Nucleus accumbens (tissue), 56 donors: Measurements from ENCODE around the gene SERPIND1.
A peak's percentile ranks its signal among the peaks of the same experiment; 100 is the strongest.
"Not testable (repeated sequence)": the region's sequence is repeated elsewhere in the genome, so short reads cannot be mapped to it uniquely, and the experiment has no call there.

Experiments used
- DNase-seq, 56 donors: peaks; one replicate each; lab custom pipeline; 2025; lab: John Stamatoyannopoulos, UW

SERPIND1 gene

DNA sequence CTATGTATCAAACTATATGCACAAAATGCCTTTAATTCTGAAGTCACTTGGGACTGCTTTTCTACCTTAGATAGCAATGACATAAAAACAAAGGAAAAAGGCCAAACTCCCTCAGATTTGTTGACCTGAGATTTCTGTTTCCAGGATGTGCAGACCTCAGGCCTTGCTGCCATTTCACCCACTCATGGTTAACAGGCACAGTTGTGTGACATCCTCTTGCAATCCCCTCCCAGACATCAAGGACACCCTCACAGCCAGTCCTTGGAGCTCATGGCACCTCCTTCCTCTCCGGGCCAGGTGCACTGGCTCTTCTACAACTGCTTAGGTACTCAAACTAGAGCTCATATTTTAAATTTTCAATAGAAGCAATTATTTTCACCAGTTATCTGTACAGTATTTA lies 37.3 kb downstream of the SERPIND1 start:
- no peak for DNase-seq

DNA sequence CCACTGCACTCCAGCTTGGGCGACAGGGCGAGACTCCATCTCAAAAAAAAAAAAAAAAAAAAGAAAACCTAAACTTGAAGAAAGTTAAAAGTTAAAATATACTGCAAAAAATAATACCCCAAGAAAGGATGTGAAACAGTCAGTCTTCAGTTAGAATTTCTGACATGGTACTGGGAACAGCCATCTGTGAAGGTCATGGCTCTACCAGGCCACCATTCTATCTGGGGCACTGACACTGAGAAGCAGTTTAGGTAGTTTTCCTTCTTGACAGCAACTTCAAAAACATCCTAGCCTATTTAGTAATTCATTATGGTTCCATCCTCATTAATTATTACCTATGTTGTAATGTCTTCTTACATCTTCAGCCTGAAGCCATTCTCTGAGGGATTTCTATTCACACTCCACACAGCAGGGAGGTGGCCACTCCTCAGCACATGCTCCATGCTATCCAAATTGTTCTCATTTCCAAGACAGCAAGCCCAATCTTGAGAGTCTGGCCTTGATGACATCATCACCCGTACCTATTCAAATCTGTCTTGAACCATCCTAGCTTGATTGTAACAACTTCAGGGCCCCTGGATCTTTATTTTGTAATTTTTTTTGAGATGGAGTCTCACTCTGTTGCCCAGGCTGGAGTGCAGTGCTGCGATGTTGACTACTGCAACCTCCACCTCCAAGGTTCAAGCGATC lies 38.2 kb downstream of the SERPIND1 start:
- no peak for DNase-seq

DNA sequence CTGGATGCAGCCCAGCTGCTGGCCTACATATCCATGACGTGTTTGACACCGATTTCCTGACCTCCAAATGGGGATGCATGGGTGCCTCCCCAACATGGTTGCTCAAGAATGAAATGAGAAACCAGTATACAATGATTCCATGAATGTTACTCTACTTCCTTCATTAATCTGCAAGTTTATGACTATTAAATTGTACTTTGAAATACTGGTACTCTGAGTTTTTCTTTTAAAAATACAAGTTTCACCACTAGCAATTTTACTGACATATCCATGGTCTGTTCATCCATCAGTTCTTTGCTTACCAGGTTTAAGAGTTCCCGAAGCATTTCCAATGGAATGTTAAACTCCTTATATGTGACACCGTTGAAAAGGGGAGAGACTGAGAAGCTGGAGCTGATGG lies 39.1 kb downstream of the SERPIND1 start:
- DNase-seq: no peak

DNA sequence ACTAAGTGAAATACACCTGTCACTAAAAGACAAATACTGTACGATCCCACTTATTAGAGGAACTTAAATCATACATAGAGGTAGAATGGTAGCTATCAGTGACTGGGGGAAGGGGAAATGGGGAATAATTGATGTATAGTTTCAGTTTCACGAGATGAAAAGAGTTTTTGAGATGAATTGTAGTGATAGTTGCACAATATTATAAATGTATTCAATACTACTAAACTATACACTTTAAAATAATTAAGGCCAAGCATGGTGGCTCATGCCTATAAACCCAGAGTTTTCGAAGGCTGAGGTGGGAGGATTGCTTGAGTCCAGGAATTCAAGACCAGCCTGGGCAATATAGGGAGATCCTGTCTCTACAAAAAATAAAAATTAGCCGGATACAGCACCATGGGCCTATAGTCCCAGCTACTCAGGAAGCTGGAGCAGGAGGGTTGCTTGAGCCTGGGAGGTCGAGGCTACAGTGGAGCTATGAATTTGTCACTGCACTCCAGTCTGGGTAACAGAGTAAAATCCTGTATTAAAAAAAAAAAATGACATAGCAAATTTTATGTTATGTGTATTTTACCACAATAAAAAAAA lies 40.4 kb downstream of the SERPIND1 start:
- no peak for DNase-seq

DNA sequence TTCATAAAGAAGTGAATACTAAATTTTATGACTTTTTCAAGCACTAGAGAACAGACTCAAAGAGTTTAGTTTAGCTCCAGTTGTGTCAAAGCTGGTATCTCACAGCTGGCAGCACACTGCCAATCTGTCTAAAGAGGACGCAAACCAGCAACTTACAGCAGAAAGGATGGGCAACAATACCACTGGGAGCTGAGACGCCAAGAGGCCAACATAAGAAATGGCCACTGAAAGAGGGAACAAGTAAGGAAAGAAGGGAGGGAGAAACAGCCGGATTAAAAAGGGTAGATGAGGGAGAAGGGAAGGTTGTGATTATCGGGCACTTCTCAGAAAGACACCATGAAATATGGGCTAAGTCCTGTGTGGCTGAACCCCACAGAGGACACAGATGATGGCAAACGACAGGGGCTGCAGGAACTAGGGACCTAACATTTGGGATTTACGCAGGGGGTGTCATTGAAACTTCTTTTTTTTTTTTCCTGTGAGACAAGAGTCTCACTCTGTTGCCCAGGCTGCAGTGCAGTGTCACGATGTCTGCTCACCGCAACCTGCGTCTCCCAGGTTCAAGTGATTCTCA lies 41.7 kb downstream of the SERPIND1 start:
- DNase-seq: no peak

DNA sequence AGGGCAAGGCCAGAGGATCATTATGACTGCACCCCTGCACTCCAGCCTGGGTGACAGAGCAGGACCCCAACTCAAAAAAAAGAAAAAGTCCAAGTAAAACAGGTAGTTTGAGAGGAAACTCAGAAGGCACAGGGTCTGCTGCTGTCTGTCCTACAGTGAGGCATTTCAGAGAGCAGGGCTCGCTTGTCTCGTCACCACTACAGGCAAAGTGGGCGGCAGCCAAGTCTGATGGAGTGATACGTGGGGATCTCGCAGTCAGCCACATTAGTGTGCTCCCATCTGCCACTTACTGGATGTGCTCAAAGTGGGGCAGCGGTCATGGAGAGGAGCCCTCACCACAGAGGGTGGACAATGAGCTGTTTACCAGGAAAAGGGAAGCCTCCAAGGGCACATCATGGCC lies 42.6 kb downstream of the SERPIND1 start:
- DNase-seq: peak in 4 of 56 donors; percentile 5 to 30 (median 14)

DNA sequence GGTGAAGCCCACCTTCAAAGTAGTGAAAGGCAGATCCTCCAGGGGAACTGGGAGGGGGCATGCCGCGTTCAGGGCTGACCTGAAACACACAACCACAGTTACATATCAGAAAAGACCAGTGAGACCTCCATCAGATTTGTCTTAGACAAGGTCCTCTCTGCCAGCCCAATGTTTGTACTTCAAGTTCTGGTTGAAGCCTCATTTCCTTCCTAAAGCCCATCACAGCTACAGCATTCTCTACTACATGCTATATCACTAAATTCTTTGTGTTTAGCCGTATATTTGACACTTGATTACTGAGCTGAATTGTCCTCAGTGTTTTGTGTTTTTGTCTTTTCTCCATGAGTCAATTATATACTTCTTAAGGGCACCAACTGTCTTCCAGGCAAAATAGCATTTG lies 44.6 kb downstream of the SERPIND1 start:
- DNase-seq: no peak

DNA sequence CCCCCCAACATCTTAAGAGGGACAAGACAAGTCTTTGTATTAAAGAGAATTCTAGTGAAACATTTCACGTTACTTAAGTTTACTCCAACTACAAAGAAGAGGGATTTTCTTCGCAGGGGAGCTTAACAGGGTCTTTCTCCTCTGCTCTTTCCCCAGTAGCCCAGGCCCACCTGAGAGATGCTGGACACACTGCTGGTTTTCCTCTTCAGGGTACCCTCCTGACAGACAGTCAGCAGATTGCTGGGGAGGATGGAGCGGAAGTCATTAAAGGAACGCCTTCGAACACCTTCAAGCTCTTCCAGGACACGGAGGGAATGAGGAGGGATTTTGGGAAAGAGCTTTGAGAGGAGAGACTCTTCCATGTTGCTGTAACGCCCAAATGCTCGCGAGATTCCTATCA lies 45.6 kb downstream of the SERPIND1 start:
- no peak for DNase-seq

DNA sequence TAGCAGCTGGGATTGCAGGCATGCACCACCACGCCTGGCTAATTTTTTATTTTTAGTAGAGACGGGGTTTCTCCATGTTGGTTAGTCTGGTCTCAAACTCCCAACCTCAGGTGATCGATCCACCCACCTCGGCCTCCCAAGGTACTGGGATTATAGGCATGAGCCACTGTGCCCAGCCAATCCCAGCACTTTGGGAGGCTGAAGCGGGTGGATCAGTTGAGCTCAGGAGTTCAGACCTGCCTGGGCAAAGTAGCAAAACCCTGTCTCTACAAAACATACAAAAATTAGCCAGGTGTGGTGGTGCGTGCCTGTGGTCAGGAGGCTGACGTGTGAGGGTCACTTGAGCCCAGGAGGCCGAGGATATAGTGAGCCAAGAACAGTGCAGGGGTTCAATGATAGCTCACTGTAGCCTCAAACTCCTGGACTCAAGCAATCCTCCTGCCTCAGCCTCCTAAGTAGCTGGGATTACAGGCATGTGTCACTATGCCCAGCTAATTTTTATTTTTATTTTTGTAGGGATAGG lies 47.9 kb downstream of the SERPIND1 start:
- DNase-seq: not testable (repeated sequence)

DNA sequence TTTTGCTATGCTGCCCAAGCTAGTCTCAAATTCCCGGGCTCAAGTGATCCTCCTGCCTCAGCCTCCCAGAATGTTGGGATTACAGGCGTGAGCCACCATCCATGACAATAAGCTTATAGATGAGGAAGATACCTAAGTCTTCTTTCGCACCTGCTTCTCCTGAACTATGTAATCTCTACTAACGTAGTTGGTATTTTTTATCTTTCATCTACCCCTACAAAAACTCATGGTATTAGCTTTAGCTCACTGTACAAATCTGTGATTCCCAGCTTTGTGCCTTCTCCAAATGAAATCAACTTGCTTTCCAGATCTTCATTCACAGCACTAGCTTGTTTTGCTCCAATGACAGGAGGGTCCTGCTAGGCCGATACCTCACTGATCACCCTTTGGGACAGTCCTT lies 48.3 kb downstream of the SERPIND1 start:
- no peak for DNase-seq

DNA sequence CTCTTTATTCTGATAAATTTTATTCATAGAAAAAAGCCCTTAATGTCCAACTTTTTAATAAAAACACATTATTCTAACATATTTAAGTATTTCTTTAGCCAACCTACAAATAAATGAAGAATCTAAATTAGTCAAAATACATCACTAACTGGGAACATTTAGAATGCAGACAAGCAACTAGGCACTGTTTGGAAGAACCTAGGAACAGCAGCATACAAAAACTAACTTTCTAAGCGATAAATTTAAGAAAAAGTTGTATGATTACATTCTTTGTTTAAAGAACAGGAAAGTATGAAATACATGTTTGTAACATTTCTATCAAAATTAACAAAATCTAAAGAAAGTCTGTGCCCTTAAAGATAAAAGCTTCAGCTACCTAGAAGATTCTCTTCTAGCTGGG lies 49.4 kb downstream of the SERPIND1 start:
- no peak for DNase-seq

DNA sequence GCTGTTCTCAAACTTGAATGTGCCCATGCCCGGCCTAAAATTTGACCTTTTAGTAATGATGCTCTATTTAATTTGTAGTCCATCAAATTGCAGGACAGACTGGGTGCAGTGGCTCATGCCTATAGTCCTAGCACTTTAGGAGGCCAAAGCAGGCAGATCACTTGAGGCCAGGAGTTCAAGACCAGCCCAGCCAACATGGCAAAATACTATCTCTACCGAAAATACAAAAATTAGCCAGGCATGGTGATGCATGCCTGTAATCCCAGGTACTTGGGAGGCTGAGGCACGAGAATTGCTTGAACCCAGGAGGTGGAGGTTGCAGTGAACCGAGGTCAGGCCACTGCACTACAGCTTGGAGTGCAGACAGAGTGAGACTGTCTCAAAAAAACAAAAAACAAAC lies 51.3 kb downstream of the SERPIND1 start:
- DNase-seq: not testable (repeated sequence)

DNA sequence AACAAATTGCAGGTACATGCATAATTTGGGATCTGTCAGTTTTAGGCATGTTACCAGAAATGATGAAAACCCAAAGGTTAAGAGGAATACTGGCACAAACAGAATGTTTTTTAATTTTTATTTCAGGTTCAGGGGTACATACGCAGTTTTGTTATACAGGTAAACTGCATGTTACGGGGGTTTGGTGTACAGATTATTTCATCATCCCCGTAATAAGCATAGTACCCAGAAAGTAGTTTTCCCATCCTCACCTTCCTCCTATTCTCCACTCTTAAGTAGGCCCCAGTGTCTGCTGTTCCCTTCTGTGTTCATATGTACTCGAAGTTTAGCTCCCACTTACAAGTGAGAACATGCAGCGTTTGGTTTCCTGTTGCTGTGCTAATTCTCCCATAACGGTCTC lies 51.7 kb downstream of the SERPIND1 start:
- DNase-seq: no peak

DNA sequence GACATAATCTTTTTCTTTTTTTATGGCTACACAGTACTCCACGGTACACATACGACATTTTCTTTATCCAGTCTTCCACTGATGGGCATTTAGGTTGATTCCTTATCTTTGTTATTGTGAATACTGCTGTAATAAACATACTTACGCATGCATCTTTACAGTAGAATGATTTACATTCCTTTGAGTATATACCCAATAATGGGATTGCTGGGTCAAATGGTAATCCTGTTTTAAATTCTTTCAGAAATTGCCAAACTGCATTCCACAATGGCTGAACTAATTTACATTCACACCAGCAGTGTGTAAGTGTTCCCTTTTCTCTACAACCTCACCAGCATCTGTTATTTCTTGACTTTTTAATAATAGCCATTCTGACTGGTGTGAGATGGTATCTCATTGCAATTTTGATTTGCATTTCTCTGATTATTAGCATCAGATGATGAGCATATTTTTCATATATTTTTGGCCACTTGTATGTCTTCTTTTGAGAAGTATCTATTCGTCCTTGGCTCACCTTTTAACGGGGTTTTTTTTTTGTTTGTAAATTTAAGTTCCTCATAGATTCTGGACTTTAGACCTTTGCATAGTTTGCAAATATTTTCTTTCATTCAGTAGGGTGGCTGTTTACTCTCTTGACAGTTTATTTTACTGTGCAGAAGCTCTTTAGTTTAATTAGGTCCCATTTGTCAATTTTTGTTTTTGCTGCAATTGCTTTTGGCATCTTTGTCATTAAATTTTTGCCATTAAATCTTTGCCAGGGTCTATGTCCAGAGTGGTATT lies 52.6 kb downstream of the SERPIND1 start:
- not testable (repeated sequence) for DNase-seq

DNA sequence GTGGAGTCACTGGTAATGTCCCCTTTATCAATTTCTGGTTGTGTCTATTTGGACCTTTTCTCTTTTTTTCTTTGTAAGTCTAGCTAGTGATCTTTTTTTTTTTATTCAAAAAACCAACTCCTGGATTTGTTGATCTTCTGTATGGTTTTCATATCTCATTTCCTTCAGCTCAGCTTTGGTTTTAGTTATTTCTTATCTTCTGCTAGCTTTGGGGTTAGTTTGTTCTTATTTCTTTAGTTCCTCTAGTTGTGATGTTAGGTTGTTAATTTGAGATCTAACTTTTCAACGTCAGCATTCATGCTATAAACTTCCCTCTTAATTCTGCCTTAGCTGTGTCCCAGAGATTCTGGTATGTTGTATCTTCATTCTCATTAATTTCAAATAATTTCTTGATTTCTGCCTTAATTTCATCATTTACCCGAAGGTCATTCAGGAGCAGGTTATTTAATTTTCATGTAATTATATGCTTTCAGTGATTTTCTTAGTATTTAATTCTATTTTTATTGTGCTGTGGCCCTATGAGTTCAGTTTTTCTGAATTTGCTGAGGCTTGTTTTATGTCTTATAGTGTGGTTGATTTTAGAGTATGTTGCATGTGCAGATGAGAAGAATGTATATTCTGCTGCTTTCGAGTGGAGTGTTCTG lies 55.7 kb downstream of the SERPIND1 start:
- no peak for DNase-seq

DNA sequence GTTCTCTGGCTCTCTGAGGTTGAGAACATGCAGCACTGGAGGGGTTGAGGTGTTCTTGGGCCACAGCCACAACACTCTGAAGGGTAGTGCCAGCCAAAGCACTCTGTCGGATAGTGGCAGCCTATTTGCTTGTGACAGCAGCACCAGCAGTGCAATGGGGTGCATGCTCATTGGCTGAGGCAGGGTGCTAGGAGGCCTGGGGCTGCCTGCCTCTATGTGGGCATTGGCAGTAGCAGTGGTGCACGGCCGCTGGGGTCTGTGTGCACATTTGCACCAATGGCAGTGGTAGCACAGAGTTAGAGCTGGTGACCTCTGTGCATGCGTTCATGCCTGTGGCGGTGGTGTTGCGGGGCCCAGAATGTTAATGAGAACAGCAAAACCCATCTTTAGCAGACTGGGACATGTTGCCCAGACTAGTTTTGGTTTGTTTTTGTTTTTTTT lies 59.3 kb downstream of the SERPIND1 start:
- no peak for DNase-seq

DNA sequence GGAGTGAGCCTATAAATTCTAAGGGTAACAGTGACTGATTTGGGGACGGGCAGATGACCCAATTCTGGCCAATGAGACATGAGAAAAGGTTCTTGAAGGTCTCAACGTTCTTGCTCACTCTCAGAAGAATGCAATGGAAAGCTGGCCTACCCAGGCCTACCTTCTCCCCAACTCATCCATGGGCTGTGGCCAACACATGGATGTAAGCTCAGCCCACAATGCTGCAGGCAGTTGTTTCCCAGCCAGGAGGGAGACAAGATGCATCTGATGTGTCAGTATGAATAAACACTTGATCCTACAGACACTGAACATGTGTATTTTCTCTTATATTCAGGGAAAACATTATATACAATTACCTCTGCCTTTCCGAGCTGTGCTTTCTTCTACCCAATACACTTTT lies 60.3 kb downstream of the SERPIND1 start:
- DNase-seq: no peak

DNA sequence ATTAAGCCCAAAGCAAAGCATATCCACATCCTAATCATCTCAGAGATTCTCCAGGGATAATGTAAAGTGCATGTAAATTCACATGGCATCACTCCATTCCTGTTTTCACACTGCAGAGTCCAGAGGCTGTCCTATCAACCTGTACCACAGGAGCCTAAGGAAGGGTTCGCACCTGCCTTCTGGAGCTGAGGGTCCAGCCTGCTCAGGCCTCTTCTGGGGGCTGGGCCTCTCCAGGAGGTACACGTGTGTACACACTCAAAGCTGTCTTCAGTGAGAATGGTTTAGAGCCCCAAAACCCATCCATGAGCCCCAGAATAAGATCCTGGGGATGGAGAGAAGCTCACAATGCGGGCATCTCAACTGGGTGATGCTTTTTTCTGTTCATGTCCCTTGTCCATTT lies 60.8 kb downstream of the SERPIND1 start:
- no peak for DNase-seq
